NCI-H1694 (cell line): ENCODE measurements around the gene CARS1.

Experiments used
- DNase-seq: peaks from one replicate; lab custom pipeline; 2025; lab: John Stamatoyannopoulos, UW

The CARS1 gene

GRCh38 chr11:3058753-3059664 is 1.8 kb upstream of the CARS1 start:
- DNase-seq, result no peak

- no peak for DNase-seq
These were observed 741 bp downstream of the CARS1 start for GRCh38 chr11:3056296-3057068.

GRCh38 chr11:3055891-3056290 is 1.3 kb downstream of the CARS1 start:
- DNase-seq, result no peak

GRCh38 chr11:3052567-3052966 is 4.7 kb downstream of the CARS1 start:
- no peak for DNase-seq

- no peak for DNase-seq
These were observed 5.1 kb downstream of the CARS1 start for GRCh38 chr11:3052109-3052479.

GRCh38 chr11:3051196-3052108 is 5.8 kb downstream of the CARS1 start:
- no peak for DNase-seq

- no peak for DNase-seq
These were observed 6.6 kb downstream of the CARS1 start for GRCh38 chr11:3050386-3051195.

- DNase-seq, result peak; percentile 40
These were observed 7.6 kb downstream of the CARS1 start for GRCh38 chr11:3049430-3050243.

- DNase-seq, result no peak
These were observed 9.6 kb downstream of the CARS1 start for GRCh38 chr11:3047637-3048036.

GRCh38 chr11:3046641-3047040 is 10.6 kb downstream of the CARS1 start:
- DNase-seq, result no peak

GRCh38 chr11:3046190-3046589 is 11.0 kb downstream of the CARS1 start:
- no peak for DNase-seq

- DNase-seq, result no peak
These were observed 12.3 kb downstream of the CARS1 start for GRCh38 chr11:3044915-3045314.

GRCh38 chr11:3044004-3044403 is 13.2 kb downstream of the CARS1 start:
- no peak for DNase-seq

GRCh38 chr11:3043315-3043871 is 13.8 kb downstream of the CARS1 start:
- DNase-seq, result no peak

GRCh38 chr11:3042496-3043314 is 14.5 kb downstream of the CARS1 start:
- no peak for DNase-seq

GRCh38 chr11:3041699-3042441 is 15.4 kb downstream of the CARS1 start:
- no peak for DNase-seq

- DNase-seq, result no peak
These were observed 16.3 kb downstream of the CARS1 start for GRCh38 chr11:3040881-3041280.

- DNase-seq, result no peak
These were observed 19.3 kb downstream of the CARS1 start for GRCh38 chr11:3037945-3038271.
